ENCODE results near the gene GLB1L2. TPM values are rescaled to one million over a fixed set of nuclear protein-coding genes. Genes with fewer than 3 reads are reported as not detected.
A peak's percentile ranks its signal among the peaks of the same experiment; 100 is the strongest.

The GLB1L2 gene
- polyA plus RNA-seq, 1 experiment: 0.18 TPM

DNA sequence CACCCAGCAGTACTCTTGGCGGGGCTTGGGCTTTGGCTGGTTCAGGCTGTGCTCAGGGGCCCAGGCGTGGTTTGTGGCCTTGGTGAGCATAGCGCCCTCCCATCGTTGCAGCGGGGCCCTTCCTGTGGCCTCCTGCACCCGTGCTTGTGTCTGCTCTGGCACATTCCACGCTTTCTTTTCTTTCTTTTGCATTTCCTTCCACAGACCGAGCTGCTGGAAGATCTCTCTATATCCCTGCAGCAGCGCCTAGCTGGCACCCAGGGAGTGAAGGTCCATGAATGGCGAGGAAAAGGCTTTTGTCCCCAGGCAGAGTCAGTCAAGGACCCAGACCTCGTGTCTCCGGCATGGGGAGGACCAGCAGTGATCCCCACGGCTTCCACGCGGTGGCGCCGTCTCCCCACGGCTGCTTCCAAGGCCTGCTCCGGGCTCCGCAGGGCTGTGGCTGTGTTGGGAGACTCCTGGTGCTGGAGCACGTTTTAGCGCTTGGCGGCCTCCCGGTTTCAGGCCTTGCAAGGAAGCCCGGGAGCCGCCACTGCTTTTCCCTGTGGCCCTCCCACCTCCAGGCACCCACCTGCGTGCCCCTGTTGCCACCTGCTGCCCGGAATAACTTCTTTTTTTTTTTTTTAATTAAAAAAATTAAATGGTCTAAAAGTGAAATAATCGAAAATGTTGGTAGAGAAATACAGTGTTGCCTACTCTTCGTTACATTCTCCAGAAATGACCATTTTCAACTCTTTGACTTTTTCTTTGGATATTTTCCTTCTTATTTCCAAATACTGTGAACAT, 28.5 kb downstream of the GLB1L2 start:
- POLR2A ChIA-PET: no interaction called here
- CTCF ChIA-PET: no interaction called here
- H3K4me3 ChIP-seq (ENCODE audit: low read depth, low read length): no peak overlapping the region
- TF ChIP-seq, protein P1, sequence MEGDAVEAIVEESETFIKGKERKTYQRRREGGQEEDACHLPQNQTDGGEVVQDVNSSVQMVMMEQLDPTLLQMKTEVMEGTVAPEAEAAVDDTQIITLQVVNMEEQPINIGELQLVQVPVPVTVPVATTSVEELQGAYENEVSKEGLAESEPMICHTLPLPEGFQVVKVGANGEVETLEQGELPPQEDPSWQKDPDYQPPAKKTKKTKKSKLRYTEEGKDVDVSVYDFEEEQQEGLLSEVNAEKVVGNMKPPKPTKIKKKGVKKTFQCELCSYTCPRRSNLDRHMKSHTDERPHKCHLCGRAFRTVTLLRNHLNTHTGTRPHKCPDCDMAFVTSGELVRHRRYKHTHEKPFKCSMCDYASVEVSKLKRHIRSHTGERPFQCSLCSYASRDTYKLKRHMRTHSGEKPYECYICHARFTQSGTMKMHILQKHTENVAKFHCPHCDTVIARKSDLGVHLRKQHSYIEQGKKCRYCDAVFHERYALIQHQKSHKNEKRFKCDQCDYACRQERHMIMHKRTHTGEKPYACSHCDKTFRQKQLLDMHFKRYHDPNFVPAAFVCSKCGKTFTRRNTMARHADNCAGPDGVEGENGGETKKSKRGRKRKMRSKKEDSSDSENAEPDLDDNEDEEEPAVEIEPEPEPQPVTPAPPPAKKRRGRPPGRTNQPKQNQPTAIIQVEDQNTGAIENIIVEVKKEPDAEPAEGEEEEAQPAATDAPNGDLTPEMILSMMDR (IDR thresholded peaks at IDR 0.05; ENCODE audit: insufficient read depth, low read depth, low read length): peak; percentile 67
- DNase-seq (ENCODE audit: low read depth): no peak
- no peaks in the 10 kb centered on the region for H3K36me3 ChIP-seq (ENCODE audit: control insufficient read depth, insufficient read depth, low read length)
- H3K27me3 ChIP-seq (ENCODE audit: control insufficient read depth, insufficient read depth, low read length): no peaks in the 10 kb centered on the region

GRCh38 chr11:134361661-134362060, 29.9 kb downstream of the GLB1L2 start:
- Histone ChIP-seq H3K4me3 (ENCODE audit: low read depth, low read length) (no peak overlapping the region), H3K36me3 (ENCODE audit: control insufficient read depth, insufficient read depth, low read length) (no peaks in the 10 kb centered on the region), H3K27me3 (ENCODE audit: control insufficient read depth, insufficient read depth, low read length) (no peaks in the 10 kb centered on the region)
- CTCF ChIA-PET: no interaction called here
- POLR2A ChIA-PET: no interaction called here
- no peak for DNase-seq (ENCODE audit: low read depth)
- TF ChIP-seq, protein P1 (IDR thresholded peaks at IDR 0.05; ENCODE audit: insufficient read depth, low read depth, low read length): no peak

- DNase-seq (ENCODE audit: low read depth): no peak
- TF ChIP-seq, protein P1 (IDR thresholded peaks at IDR 0.05; ENCODE audit: insufficient read depth, low read depth, low read length): no peak
- CTCF ChIA-PET: no interaction called here
- Histone ChIP-seq H3K4me3 (ENCODE audit: low read depth, low read length) (no peak overlapping the region), H3K36me3 (ENCODE audit: control insufficient read depth, insufficient read depth, low read length) (no peaks in the 10 kb centered on the region), H3K27me3 (ENCODE audit: control insufficient read depth, insufficient read depth, low read length) (no peaks in the 10 kb centered on the region)
- POLR2A ChIA-PET: no interaction called here
Observed at GRCh38 chr11:134362192-134362901, 30.6 kb downstream of the GLB1L2 start.

DNA sequence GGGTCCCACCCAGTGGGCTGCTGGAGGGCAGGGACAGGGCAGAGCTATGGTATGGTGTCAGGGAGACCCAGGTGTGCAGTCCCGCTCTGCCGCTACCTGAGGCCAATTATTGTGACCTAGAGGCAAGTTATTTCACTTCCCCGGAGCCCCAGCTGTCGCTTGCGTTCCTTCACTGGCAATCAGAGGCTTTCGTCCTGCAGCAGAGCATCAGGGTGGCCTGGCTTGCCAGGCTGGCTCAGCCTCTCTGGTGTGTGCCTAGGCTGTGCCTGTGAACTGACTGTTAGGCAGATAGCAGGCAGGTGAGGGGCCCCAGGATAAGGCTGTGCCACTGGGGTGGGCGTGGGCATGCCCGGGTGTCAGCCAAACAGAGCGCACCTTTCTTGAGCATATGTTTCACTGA, 31.4 kb downstream of the GLB1L2 start:
- DNase-seq (ENCODE audit: low read depth): no peak
- Histone ChIP-seq H3K27me3 (ENCODE audit: control insufficient read depth, insufficient read depth, low read length) (no peaks in the 10 kb centered on the region), H3K36me3 (ENCODE audit: control insufficient read depth, insufficient read depth, low read length) (no peaks in the 10 kb centered on the region), H3K4me3 (ENCODE audit: low read depth, low read length) (no peak overlapping the region)
- TF ChIP-seq, protein P1 (IDR thresholded peaks at IDR 0.05; ENCODE audit: insufficient read depth, low read depth, low read length): no peak
- ChIA-PET CTCF (no interaction called here), POLR2A (no interaction called here)

- TF ChIP-seq, protein P1 (IDR thresholded peaks at IDR 0.05; ENCODE audit: insufficient read depth, low read depth, low read length): no peak
- no peaks in the 10 kb centered on the region for H3K36me3 ChIP-seq (ENCODE audit: control insufficient read depth, insufficient read depth, low read length)
- ChIA-PET CTCF (no interaction called here), POLR2A (no interaction called here)
- H3K4me3 ChIP-seq (ENCODE audit: low read depth, low read length): no peak overlapping the region
- H3K27me3 ChIP-seq (ENCODE audit: control insufficient read depth, insufficient read depth, low read length): no peaks in the 10 kb centered on the region
- no peak for DNase-seq (ENCODE audit: low read depth)
Observed at GRCh38 chr11:134363592-134363991, 31.8 kb downstream of the GLB1L2 start.
